Adrenal gland (tissue), 5 donors: ENCODE data around the gene CFAP58.

Experiments used
- POLR2A ChIP-seq, 2 donors: fragments of 450-650 bp; IDR thresholded peaks; one replicate each; pipeline ENCODE4 v1.6.1; 2017; ENCODE audit warnings: antibody characterized with exemption in 2 of 2, mild to moderate bottlenecking in 2 of 2, moderate library complexity in 1 of 2
- TF ChIP-seq, protein P1 (sequence below), 6 experiments: fragments of 450-650 bp in 4 of 6; fragments of 200-600 bp in 2 of 6; sonication (generic) in 1 of 6; IDR thresholded peaks; 1 replicate in 5 of 6; 2 replicates in 1 of 6; pipeline versions ENCODE4 v1.5.1 to v1.8.0; 2016 to 2021; ENCODE audit warnings: antibody characterized with exemption in 6 of 6, mild to moderate bottlenecking in 2 of 6, moderate library complexity in 1 of 6
- donor health status: DM: no; HTN: no; CAD: no.

GRCh38 chr10:104433669-104434068, 80.0 kb downstream of the CFAP58 start:
- TF ChIP-seq, protein P1, sequence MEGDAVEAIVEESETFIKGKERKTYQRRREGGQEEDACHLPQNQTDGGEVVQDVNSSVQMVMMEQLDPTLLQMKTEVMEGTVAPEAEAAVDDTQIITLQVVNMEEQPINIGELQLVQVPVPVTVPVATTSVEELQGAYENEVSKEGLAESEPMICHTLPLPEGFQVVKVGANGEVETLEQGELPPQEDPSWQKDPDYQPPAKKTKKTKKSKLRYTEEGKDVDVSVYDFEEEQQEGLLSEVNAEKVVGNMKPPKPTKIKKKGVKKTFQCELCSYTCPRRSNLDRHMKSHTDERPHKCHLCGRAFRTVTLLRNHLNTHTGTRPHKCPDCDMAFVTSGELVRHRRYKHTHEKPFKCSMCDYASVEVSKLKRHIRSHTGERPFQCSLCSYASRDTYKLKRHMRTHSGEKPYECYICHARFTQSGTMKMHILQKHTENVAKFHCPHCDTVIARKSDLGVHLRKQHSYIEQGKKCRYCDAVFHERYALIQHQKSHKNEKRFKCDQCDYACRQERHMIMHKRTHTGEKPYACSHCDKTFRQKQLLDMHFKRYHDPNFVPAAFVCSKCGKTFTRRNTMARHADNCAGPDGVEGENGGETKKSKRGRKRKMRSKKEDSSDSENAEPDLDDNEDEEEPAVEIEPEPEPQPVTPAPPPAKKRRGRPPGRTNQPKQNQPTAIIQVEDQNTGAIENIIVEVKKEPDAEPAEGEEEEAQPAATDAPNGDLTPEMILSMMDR (IDR thresholded peaks at IDR 0.05): no peak
- TF ChIP-seq POLR2A (IDR thresholded peaks at IDR 0.05): no peak
